SK-N-MC (cell line): ENCODE measurements around the gene BTK.

Experiments
- EZH2 ChIP-seq: fragments of 200-600 bp; sonication (generic); IDR thresholded peaks from one replicate; pipeline ENCODE4 v1.6.1; 2017; ENCODE audit warnings: antibody characterized with exemption
- FOXP2 ChIP-seq: optimal IDR thresholded peaks from 2 replicates; pipeline ENCODE3; 2011; ENCODE audit warnings: mild to moderate bottlenecking, moderate library complexity; ENCODE audit not compliant: insufficient read depth; ENCODE audit errors: extremely low read length, control extremely low read depth
- POLR2AphosphoS5 ChIP-seq: IDR thresholded peaks from 2 replicates; pipeline ENCODE4 v1.6.1; 2012; ENCODE audit warnings: mild to moderate bottlenecking, low read depth, low read length, borderline replicate concordance

DNA sequence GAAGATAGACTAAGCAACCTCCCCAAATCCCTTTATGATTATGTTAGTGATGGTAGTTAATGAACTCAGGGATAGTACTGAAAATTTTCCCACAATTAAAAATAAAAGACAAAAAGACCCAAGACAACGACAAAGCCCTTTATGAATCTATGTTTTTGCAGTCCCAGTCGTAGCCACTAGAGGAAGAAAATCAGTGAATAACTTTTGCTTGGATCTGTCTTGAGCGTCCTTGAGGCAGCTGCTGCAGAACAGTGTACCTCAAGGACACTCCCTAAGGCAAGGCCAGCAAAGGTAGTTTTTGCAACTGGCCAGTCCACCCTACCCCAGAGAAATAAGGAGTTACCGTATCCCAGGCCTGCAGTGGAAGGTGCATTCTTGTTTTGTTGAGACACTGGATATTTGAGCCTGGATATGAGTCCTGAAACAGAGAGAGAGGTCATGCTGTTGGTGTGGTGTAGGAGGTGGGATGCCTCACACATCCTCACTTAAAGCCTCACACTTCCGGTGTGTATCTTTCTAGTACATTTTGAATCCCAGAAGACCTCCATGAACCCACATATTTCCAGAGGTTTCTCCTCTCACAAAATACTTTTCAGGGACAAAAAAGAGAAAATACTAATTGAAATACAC lies 28.7 kb downstream of the BTK start:
- no peak for TF ChIP-seq POLR2AphosphoS5
- TF ChIP-seq EZH2: no peak
- no peak for TF ChIP-seq FOXP2
